OCI-LY3 (cell line): ENCODE results near the gene PLXDC2.

Experiments
- EZH2phosphoT487 ChIP-seq: fragments of 200-600 bp; shearing (Covaris generic); IDR thresholded peaks from 2 replicates; pipeline ENCODE4 v1.6.1; 2018; ENCODE audit warnings: antibody characterized with exemption, mixed run types, low read depth
- TF ChIP-seq, protein P1 (sequence below): fragments of 200-600, 300-600 bp; sonication (generic); IDR thresholded peaks from 2 replicates; pipeline ENCODE4 v1.5.1; 2014; ENCODE audit warnings: antibody characterized with exemption, low read length, low read depth

- TF ChIP-seq, protein P1, sequence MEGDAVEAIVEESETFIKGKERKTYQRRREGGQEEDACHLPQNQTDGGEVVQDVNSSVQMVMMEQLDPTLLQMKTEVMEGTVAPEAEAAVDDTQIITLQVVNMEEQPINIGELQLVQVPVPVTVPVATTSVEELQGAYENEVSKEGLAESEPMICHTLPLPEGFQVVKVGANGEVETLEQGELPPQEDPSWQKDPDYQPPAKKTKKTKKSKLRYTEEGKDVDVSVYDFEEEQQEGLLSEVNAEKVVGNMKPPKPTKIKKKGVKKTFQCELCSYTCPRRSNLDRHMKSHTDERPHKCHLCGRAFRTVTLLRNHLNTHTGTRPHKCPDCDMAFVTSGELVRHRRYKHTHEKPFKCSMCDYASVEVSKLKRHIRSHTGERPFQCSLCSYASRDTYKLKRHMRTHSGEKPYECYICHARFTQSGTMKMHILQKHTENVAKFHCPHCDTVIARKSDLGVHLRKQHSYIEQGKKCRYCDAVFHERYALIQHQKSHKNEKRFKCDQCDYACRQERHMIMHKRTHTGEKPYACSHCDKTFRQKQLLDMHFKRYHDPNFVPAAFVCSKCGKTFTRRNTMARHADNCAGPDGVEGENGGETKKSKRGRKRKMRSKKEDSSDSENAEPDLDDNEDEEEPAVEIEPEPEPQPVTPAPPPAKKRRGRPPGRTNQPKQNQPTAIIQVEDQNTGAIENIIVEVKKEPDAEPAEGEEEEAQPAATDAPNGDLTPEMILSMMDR = no peak
- TF ChIP-seq EZH2phosphoT487 = no peak
Observed at GRCh38 chr10:20114179-20114578, 297.9 kb downstream of the PLXDC2 start.
